Measurements from ENCODE around the gene KIAA1191.

Gene KIAA1191

GRCh38 chr5:176365351-176366231 is 4.0 kb upstream of the KIAA1191 start, which contains the start of gene ARL10:
ARL10 (plus strand) TSS chr5:176365487; CDS start chr5:176365564, 77 bp downstream.
- peak; percentile 44 to 51 for DNase-seq

- DNase-seq = no peak
These were observed 3.3 kb upstream of the KIAA1191 start for GRCh38 chr5:176364765-176365350.

GRCh38 chr5:176362233-176362490 is 598 bp upstream of the KIAA1191 start:
- no peak for DNase-seq

DNA sequence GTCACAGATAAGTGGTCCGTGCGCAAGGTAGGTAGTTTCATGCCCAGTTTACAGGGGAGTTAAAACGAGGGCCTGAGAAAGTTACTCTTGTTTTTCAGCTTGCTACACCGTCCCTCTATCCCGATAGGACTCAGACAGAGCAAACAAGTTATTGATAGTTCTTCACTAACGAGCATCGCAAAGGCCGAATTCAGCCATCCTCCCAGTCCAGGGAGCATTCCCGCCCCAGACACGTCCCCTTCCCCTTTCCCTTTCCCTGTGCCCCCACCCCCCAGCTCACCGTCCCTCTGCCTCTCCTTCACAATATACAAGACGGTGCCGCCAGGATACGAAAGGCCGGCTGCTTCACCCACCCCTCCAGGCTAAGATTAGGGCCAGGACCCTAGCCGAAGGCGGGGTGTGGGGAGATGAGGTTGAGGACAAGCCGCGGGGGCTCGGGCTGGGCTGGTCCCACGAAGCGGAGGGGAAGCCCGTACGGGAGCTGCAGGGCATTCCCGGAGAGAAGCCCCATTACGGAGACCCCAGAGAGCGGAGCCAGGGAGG is 599 bp downstream of the KIAA1191 start:
- DNase-seq = no peak

DNA sequence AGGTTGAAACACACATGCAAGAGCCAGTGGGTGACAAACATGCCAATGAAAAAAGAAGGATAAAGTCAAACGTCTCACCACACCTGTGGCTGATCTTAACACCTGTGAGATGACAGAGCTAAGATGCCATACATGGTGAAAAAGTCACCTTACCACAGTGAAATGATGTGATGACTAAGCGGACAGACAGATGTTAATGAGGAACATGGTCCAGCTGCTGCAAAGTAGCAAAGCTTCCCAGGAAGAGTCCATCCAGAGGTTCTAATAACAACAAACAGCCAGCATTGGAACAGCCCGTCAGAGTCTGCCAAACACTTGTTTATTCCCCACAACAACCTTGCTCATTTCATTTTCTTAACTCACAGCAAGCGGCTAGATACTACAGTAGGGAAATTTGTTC is 1.9 kb downstream of the KIAA1191 start:
- DNase-seq = no peak

GRCh38 chr5:176356179-176356566 is 5.4 kb downstream of the KIAA1191 start:
- DNase-seq = no peak

DNA sequence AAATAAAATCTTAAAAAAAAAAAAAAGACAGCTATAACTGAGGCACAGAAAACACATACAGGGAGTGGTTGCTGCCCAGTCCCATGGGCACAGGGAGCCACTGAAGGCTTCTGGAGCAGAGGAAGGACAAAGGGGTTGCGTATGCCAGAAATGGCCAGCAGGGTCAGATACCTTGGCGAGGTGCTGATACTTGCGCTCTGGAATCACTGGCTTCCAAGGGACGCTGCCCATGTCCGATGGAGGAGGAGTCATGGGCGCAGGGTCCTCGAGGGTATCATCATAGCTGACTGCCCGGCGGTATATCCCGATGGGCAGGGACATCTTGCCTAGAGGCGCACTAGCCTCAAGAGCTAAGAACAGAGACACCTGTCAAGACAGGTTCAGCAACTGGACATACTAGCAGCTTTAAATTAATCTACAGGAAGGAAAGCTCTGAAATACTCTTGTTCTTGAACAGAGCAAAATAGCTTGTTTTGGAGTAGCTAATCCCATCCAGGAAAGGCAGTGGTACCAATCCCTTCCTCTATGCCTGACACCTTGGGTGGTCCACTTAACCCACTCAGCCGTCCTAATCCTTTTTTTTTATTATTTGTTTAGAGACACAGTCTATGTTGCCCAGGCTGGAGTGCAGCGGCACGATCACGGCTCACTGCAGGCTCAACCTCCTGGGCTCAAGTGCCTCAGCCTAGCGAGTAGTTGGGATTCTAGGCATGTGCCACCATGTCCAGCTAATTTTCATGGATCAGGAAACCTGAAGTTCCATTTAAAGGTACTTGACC is 6.0 kb downstream of the KIAA1191 start:
- no peak for DNase-seq

DNA sequence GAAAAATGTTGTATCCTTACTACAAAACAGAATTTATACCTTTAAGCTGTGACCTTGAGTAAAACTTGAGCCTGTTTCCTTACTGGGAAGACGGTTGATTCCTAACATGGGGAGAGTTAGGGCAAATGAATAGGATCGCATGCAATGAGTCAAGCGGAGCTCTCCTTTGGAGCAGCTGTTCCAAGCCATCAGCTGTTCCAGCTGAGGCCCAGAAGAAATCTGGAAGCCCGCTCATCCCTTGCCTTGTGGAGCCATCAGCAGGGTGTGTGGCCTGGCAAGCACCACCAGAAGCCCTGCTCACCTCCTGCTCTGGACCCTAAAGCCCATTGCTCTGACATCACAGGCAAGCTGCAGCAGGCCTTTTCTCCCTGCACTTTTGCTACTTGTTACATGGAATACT is 8.0 kb downstream of the KIAA1191 start:
- DNase-seq = no peak

DNA sequence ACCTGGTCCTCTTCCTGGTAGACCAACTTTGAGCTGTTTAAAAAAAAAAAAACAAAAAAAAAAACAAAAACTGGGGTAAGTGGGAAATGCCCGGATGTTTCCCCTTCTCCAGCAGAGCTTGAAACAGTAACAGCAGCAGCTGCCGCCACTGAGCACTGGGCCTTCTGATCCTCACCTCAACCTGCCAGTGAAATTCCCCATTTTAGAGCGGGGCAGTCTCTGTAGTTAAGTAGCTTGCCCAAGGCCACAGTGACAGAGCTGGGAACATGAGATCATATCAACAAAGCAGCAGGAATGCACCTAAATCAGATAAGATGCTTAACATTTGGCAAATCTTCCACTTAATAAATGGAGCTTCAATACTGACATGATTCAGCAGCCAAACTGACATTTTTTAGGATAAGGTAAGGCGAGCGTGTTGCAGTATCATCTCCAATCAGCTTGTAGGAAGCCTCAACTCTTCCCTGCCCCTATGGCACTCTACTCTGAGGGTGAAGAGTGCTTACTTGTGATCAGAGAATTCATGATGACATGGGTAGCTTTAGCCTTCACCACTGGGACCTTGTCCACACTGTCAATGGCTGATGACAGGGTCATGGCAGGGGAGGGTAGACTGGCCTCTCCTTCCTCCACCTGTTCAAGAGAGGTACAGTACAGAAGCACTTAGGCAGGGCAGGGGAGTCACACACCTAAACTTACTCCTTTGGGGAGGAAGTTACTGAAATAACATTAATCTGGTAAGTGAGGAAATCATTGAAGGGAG is 9.3 kb downstream of the KIAA1191 start:
- no peak for DNase-seq

DNA sequence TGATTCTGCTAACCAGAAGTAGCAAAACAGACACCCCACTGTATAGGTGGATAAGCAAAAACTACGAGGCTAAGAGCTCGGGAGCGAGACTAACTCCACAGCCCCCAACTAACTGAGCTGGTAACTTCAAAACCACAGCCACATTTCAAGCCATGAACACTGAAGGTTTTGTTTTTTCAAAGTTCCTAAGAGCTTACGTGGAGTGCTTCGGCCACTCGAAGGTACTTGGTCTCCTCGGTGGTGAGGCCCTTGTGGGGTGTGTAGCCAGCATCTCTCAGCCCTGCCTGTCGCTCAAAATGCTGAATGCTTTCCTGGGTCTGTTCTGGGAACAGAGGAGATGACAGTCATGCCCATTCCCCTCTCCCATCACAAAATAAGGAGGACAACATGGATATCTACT is 11.1 kb downstream of the KIAA1191 start:
- no peak for DNase-seq

GRCh38 chr5:176342766-176343458 is 18.7 kb downstream of the KIAA1191 start:
- no peak for DNase-seq

- DNase-seq = no peak
These were observed 19.4 kb downstream of the KIAA1191 start for GRCh38 chr5:176342158-176342483.

DNA sequence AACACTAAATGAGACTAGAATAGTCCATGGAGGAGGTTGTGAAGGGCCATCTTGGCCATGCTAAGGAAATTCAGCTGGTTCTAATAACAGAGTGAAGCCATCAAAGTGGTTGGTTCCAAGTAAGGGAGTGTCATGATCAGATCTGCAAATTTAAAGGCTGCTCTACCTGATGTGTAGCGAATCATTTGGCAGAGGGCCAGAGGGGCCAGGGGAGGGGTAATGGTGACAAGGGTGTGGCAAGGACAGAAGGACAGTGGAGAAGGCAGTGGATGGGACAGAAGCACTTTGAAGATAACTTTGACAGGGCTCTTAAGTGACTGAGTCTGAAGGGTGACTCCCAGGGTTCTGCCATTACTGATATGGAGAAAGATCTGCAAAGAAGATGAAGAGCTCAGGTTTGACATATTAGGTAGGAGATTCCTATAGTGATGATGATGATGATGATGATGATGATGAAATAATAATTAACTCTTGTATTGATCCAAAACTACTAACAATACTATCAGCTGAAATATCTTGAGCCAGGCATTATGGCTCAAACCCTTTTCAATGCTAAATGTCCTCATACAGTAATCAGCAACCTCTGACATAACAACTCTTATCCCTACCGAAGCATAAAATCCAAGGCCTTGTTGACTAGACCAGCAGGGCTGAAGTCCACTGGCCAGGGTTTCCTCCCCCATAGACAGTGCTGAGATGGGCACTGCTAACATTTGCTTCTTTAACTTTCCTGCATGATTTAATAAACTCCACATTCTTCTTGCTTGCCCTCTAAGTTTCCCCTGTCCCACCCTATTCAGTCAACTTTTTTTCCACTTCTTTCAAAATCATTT is 20.0 kb downstream of the KIAA1191 start:
- DNase-seq = no peak

DNA sequence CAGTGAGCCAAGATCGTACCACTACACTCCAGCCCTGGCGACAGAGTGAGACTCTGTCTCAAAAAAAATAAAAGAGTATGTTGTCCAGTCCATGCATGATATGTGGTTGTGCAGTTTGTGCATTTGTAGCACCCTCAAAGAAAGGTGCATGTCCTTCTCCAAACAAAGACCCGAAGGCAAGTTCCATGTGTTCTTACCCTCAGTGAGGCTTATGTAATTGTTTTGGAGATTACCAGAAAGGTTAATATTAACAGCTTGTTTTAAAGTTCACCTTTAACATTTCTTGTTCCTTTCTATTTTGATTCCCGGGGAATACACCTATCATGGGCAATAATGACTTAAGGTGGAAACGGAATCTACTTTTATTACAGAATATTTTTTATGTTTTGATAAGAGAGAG is 22.3 kb downstream of the KIAA1191 start:
- no peak for DNase-seq

DNA sequence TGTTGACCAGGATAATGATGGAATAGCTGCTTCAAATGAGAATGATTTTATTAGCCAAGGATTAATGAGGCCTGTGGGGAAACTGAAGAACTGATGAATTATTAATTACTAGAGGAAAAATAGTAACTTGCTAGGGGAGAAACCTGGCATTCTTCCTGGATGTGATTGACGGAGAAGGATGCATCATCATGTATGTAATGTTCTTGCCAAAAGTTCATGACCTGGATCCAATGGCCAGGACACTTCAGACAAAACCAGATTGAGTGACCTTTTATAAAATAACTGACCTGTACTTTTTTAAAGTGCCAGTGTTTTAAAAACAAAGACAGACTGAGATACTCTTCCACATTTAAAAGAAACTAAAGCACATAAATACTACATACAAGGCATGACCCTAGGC is 23.7 kb downstream of the KIAA1191 start:
- DNase-seq = no peak

GRCh38 chr5:176334031-176334770 is 27.4 kb downstream of the KIAA1191 start:
- DNase-seq = no peak

DNA sequence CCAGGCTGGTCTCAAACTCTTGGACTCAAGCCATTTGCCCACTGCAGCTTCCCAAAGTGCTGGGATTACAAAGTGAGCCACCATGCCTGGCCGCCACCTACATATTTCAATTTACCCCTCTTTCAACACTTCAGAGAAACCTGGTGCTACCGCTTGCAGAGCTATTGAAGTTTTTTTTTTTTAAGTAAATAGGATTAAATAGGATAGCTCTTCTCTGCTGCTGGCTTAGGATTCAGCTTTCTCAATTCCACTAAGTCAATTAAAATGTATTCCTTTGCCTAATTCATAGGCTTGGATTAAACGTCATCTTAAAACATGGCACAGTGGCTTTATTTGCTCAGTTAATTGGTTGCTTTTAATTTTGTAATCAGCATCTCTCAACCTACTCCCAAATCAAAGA is 41.0 kb downstream of the KIAA1191 start:
- DNase-seq = no peak

DNA sequence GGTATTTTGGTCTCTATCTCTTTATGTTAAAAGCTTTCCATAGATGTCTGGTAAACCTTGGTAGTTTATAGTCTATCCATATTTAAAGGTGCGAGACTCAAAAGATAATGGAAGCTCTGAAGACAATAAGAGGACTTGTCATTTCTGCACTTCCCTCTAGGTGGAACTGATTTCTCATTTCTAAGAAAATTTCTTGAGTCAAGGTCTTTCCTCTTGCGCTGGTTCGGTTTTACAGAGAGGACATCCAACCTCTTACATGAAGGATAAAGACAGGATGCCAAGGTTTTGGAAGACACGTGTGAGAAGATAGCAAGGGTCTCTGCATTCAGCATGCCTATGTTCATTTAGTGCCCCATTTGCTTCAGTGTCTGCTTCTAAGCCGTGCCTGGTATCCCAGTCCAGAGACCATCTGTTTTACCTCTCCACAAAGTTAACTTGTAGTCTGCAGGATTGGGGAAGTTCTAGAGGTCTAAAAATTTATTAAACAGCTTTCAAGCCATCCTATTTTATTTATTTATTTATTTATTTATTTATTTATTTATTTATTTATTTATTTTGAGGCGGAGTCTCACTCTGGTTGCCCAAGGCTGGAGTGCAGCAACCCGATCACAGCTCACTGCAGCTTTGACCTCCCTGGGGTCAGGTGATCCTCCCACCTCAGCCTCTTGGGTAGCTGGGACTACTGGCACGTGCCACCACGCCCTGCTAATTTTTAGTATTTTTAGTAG is 41.6 kb downstream of the KIAA1191 start:
- DNase-seq = no peak

DNA sequence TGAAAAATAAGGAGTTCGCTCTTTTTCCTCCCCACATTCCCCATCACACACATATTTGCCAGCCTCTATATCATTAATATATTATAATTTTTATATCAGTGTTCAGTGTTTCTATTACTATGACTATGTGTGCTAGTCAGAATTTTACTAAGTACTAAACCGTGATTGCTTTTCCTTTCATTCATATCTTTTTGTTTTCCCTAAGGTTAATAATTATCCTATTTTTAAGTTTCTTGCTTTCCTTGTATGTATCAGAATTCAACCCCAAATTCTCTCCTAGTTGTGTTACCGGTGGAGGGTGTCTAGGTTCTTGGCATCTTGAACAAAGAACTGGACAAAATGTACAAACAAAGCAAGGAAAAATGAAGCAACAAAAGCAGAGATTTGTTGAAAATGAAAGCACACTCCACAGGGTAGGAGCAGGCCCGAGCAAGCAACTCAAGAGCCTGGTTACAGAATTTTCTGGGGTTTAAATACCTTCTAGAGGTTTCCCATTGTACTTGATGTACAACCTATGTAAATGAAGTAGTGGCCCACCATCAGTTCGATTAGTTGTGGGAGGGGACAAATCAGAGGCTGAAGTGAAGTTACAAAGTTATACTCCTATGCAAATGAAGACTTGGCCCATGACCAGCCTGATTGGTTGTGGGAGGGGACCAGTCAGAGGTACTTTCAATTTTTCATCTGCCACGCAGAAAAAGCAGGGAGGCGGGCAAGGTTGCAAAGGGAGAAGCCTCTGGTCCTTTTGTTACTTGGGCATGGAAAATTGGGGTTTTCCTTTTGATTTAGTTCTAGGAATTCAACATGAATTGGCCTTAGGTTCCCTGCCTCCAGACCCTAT is 43.8 kb downstream of the KIAA1191 start:
- no peak for DNase-seq
